MM.1S (cell line): Measurements from ENCODE around the gene NEURL1B.

ENCODE experiments used
- DNase-seq: peaks from one replicate; pipeline ENCODE4 v3.0.0-alpha.2; 2015
- H2AFZ ChIP-seq: fragments of 300-600 bp; sonication (generic); 2 replicates; pipeline ENCODE4 v1.6.0; 2016; ENCODE audit warnings: antibody characterized with exemption, low read length
- H3F3A ChIP-seq: fragments of 300-600 bp; sonication (generic); 2 replicates; pipeline ENCODE4 v1.6.1; 2016; ENCODE audit warnings: mild to moderate bottlenecking, antibody characterized with exemption, low read length, moderate library complexity, mixed read lengths; ENCODE audit not compliant: insufficient read depth
- H3K27ac ChIP-seq: fragments of 300-600 bp; sonication (generic); 2 replicates; pipeline ENCODE4 v1.5.1; 2016; ENCODE audit warnings: mild to moderate bottlenecking, low read length
- H3K27me3 ChIP-seq: fragments of 300-600 bp; sonication (generic); replicated peaks from 2 replicates; pipeline ENCODE4 v1.6.0; 2016; ENCODE audit warnings: low read length; ENCODE audit not compliant: insufficient read depth
- H3K36me3 ChIP-seq: fragments of 300-600 bp; sonication (generic); replicated peaks from 2 replicates; pipeline ENCODE4 v1.6.1; 2016; ENCODE audit warnings: mild to moderate bottlenecking, low read length, mixed read lengths; ENCODE audit not compliant: insufficient read depth
- H3K4me1 ChIP-seq: fragments of 300-600 bp; sonication (generic); 2 replicates; pipeline ENCODE4 v1.6.1; 2016; ENCODE audit warnings: low read length, mixed read lengths
- H3K4me2 ChIP-seq: fragments of 300-600 bp; sonication (generic); 2 replicates; pipeline ENCODE4 v1.6.0; 2016; ENCODE audit warnings: low read depth, low read length
- H3K4me3 ChIP-seq: fragments of 300-600 bp; sonication (generic); 2 replicates; pipeline ENCODE4 v1.5.1; 2016; ENCODE audit warnings: low read length, mixed read lengths
- H3K79me2 ChIP-seq: fragments of 300-600 bp; sonication (generic); 2 replicates; pipeline ENCODE4 v1.6.1; 2016; ENCODE audit warnings: mixed run types, low read length, mixed read lengths
- H3K9ac ChIP-seq: fragments of 300-600 bp; sonication (generic); 2 replicates; pipeline ENCODE4 v1.6.1; 2016; ENCODE audit warnings: low read length, mixed read lengths
- H3K9me2 ChIP-seq: fragments of 300-600 bp; sonication (generic); replicated peaks from 2 replicates; pipeline ENCODE4 v1.6.1; 2016; ENCODE audit warnings: mild to moderate bottlenecking, low read length, mixed read lengths; ENCODE audit not compliant: insufficient read depth
- H3K9me3 ChIP-seq: fragments of 300-600 bp; sonication (generic); replicated peaks from 2 replicates; pipeline ENCODE4 v1.6.1; 2016; ENCODE audit warnings: mild to moderate bottlenecking, low read length, mixed read lengths; ENCODE audit not compliant: insufficient read depth
- H4K20me1 ChIP-seq: fragments of 300-600 bp; sonication (generic); 2 replicates; pipeline ENCODE4 v1.6.1; 2016; ENCODE audit warnings: mild to moderate bottlenecking, low read length, moderate library complexity, mixed read lengths; ENCODE audit not compliant: insufficient read depth
- EZH2 ChIP-seq: fragments of 300-600 bp; sonication (generic); optimal IDR thresholded peaks from 2 replicates; pipeline ENCODE3; 2017; ENCODE audit warnings: low read depth, mild to moderate bottlenecking, antibody characterized with exemption, low read length, mixed read lengths
- EZH2phosphoT487 ChIP-seq: fragments of 300-600 bp; sonication (generic); IDR thresholded peaks from 2 replicates; pipeline ENCODE4 v1.6.1; 2018; ENCODE audit warnings: antibody characterized with exemption, low read length
- TF ChIP-seq, protein P1 (sequence below): fragments of 300-600 bp; sonication (generic); IDR thresholded peaks from 2 replicates; pipeline ENCODE4 v1.5.1; 2016; ENCODE audit warnings: antibody characterized with exemption, low read length, mixed read lengths

NEURL1B gene

DNA sequence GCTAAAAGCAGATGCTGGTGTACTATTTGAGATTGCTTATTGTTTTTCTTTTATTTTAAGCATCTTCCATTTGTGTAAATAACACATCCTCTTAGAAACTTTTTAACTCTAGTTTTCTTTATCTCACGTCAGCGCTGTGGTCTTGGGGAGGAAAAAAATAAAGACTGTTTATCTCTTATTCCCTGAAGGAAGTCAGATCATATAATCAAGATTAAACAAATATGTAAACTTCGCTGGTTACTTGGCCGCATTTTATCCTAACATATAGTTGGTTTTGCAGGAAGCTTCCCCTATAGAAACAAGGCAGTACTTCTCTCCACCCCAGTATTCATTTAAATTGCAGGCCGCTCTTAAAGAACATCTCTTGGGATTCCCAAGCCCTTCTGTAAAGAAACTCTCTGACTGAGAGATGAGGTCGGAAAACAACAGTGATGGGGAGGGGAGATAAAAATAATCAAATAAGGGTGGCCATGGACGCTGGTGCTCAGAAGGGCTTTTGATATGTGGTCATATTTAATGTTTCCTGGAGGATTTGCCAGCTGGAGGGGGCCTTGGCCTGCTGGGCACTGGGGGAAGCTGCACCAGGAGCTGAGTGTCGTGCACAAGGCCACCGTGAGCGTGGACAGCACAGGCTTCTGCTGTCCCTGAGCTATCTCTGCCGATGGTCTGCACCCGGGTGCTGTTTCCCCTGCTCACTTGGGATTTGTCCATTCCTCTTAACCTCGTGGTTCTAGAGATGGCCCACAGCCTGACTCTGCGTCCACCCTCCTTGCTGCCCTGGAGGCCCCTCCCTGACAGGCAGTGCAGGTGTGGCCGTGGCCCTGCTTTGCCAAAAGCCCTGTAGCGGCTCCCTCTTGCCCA, 23.8 kb downstream of the NEURL1B start:
- Histone ChIP-seq H3K9ac (no peak overlapping the region), H2AFZ (no peak overlapping the region), H3K9me2 (no peaks in the 10 kb centered on the region), H3K27ac (no peak overlapping the region), H3K4me1 (no peaks in the 10 kb centered on the region), H3K9me3 (no peaks in the 10 kb centered on the region), H3F3A (no peaks in the 10 kb centered on the region), H4K20me1 (no peaks in the 10 kb centered on the region), H3K4me3 (no peak overlapping the region), H3K4me2 (no peak overlapping the region), H3K36me3 (no peaks in the 10 kb centered on the region), H3K27me3 (no peaks in the 10 kb centered on the region), H3K79me2 (no peaks in the 10 kb centered on the region)
- TF ChIP-seq, protein P1, sequence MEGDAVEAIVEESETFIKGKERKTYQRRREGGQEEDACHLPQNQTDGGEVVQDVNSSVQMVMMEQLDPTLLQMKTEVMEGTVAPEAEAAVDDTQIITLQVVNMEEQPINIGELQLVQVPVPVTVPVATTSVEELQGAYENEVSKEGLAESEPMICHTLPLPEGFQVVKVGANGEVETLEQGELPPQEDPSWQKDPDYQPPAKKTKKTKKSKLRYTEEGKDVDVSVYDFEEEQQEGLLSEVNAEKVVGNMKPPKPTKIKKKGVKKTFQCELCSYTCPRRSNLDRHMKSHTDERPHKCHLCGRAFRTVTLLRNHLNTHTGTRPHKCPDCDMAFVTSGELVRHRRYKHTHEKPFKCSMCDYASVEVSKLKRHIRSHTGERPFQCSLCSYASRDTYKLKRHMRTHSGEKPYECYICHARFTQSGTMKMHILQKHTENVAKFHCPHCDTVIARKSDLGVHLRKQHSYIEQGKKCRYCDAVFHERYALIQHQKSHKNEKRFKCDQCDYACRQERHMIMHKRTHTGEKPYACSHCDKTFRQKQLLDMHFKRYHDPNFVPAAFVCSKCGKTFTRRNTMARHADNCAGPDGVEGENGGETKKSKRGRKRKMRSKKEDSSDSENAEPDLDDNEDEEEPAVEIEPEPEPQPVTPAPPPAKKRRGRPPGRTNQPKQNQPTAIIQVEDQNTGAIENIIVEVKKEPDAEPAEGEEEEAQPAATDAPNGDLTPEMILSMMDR: no peak
- TF ChIP-seq EZH2 (no peak), EZH2phosphoT487 (no peak)
- DNase-seq: no peak

- no peak for DNase-seq
- Histone ChIP-seq H3F3A (no peaks in the 10 kb centered on the region), H3K27me3 (no peaks in the 10 kb centered on the region), H3K9ac (no peak overlapping the region), H3K4me1 (no peaks in the 10 kb centered on the region), H3K4me2 (no peak overlapping the region), H3K4me3 (no peak overlapping the region), H4K20me1 (no peaks in the 10 kb centered on the region), H3K36me3 (no peaks in the 10 kb centered on the region), H3K79me2 (no peaks in the 10 kb centered on the region), H3K9me2 (no peaks in the 10 kb centered on the region), H3K27ac (no peak overlapping the region), H3K9me3 (no peaks in the 10 kb centered on the region), H2AFZ (no peak overlapping the region)
- no peak for TF ChIP-seq EZH2
- TF ChIP-seq, protein P1: no peak
- TF ChIP-seq EZH2phosphoT487: no peak
These were observed 25.2 kb downstream of the NEURL1B start for GRCh38 chr5:172666251-172666650.

GRCh38 chr5:172667786-172668593, 26.9 kb downstream of the NEURL1B start:
- Histone ChIP-seq H3K27ac (no peak overlapping the region), H3K27me3 (no peaks in the 10 kb centered on the region)
- no peak for DNase-seq

More at GRCh38 chr5:172667786-172668593, 26.9 kb downstream of the NEURL1B start:
- H3F3A ChIP-seq: no peaks in the 10 kb centered on the region
- no peaks in the 10 kb centered on the region for H3K79me2 ChIP-seq
- no peaks in the 10 kb centered on the region for H3K36me3 ChIP-seq
- no peaks in the 10 kb centered on the region for H3K4me1 ChIP-seq
- no peak for TF ChIP-seq EZH2
- TF ChIP-seq, protein P1: no peak
- no peak for TF ChIP-seq EZH2phosphoT487
- no peaks in the 10 kb centered on the region for H4K20me1 ChIP-seq
- H3K4me2 ChIP-seq: no peak overlapping the region
- no peaks in the 10 kb centered on the region for H3K9me2 ChIP-seq
- H3K9ac ChIP-seq: no peak overlapping the region
- no peaks in the 10 kb centered on the region for H3K9me3 ChIP-seq
- no peak overlapping the region for H2AFZ ChIP-seq
- no peak overlapping the region for H3K4me3 ChIP-seq
